GM12891 (cell line): Measurements from ENCODE around the gene COLEC11.

ENCODE experiments used
- PAX5 ChIP-seq: IDR thresholded peaks from 2 replicates; pipeline ENCODE4 v1.6.1; 2011; ENCODE audit warnings: low read length, moderate library complexity, mild to moderate bottlenecking; ENCODE audit not compliant: insufficient read depth, severe bottlenecking
- POLR2A ChIP-seq: IDR thresholded peaks from 2 replicates; pipeline ENCODE4 v1.6.1; 2011; ENCODE audit warnings: low read depth, low read length, control low read depth
- POLR2AphosphoS5 ChIP-seq: IDR thresholded peaks from 2 replicates; pipeline ENCODE4 v1.6.1; 2011; ENCODE audit warnings: low read depth, low read length, control low read depth
- POU2F2 ChIP-seq: IDR thresholded peaks from 2 replicates; pipeline ENCODE4 v1.6.1; 2011; ENCODE audit warnings: low read depth, mild to moderate bottlenecking, control low read depth, low read length, moderate library complexity
- SPI1 ChIP-seq: IDR thresholded peaks from 2 replicates; pipeline ENCODE4 v1.6.1; 2011; ENCODE audit warnings: low read depth, low read length, control low read depth
- TAF1 ChIP-seq: IDR thresholded peaks from 2 replicates; pipeline ENCODE4 v1.6.1; 2011; ENCODE audit warnings: low read depth, low read length, control low read depth

- TF ChIP-seq POLR2AphosphoS5 (no peak), POLR2A (no peak), TAF1 (no peak), SPI1 (no peak), POU2F2 (no peak), PAX5 (no peak)
These were observed 9.4 kb upstream of the COLEC11 start for GRCh38 chr2:3585261-3586109.
